GM18511 (cell line): ENCODE measurements around the gene FOXR1.
"Not testable (repeated sequence)": the region's sequence is repeated elsewhere in the genome, so short reads cannot be mapped to it uniquely, and the experiment has no call there.

Experiments
- ATAC-seq: cut with Tn5 transposase; IDR thresholded peaks from one replicate; pipeline ENCODE4 v1.9.1; 2021; ENCODE audit warnings: mild to moderate bottlenecking, moderate library complexity; ENCODE audit not compliant: unreplicated experiment

The FOXR1 gene

DNA sequence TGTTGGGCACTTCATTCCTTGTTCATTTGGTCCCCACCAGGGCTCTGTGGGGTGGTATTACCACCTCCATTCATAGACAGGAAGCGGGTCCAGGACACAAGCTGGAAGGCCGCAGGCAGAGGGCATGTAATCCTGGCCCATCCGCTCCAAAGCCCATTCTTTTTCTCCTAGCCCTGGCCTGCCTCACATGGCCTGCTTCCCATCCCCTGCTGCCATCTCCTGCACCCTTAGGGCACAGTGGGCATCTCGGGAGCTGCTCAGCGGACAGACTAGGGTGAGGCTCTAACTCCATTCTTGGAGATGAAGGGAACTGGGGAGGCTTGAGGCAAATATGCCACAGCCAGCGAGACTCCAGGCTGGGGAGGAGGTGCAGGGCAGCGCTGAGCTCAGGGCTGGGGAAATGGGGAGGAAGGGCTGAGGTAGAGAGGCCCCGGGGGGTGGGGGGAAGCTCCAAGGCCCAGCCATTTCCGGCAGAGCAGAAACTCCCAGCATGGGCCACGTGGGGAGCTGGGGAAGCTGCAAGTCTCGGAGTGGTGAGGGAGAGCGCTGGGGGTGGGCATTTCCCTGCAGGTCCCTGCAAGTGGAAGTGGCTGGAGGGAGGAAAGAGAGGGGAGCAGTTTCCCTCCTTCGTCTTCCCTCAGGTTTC lies 31.5 kb upstream of the FOXR1 start:
- no peak for ATAC-seq

DNA sequence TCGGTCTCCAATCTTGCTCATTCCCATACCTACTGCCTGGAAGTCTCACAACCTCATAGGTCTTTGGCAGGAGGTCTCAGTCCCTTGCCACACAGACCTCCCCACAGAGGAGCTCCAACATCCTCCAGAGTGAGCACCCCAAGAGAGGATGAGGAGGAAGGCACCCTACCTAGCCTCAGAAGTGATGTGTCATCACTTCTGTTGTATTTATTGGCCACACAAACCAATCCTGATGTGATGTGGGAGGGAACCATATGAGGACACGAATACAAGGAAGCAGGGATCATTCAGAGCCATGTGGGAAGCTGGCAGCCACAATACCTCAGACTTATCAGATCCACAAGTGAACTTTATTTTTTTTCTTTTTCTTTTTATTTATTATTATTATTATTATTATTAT lies 24.5 kb upstream of the FOXR1 start:
- no peak for ATAC-seq

GRCh38 chr11:118948000-118948399 lies 23.6 kb upstream of the FOXR1 start:
- ATAC-seq: no peak

GRCh38 chr11:118953265-118953664 lies 18.3 kb upstream of the FOXR1 start:
- no peak for ATAC-seq

- ATAC-seq: not testable (repeated sequence)
Observed at GRCh38 chr11:118953976-118954375, 17.6 kb upstream of the FOXR1 start.

GRCh38 chr11:118956094-118956846 lies 15.3 kb upstream of the FOXR1 start, which contains the start of gene UPK2:
TSS of gene UPK2 (plus strand) at chr11:118956298. CDS start at chr11:118956351, 53 bp downstream.
- ATAC-seq: peak; percentile 72

GRCh38 chr11:118956847-118957469 lies 14.6 kb upstream of the FOXR1 start:
- ATAC-seq: no peak

GRCh38 chr11:118957549-118957948 lies 14.0 kb upstream of the FOXR1 start:
- no peak for ATAC-seq

DNA sequence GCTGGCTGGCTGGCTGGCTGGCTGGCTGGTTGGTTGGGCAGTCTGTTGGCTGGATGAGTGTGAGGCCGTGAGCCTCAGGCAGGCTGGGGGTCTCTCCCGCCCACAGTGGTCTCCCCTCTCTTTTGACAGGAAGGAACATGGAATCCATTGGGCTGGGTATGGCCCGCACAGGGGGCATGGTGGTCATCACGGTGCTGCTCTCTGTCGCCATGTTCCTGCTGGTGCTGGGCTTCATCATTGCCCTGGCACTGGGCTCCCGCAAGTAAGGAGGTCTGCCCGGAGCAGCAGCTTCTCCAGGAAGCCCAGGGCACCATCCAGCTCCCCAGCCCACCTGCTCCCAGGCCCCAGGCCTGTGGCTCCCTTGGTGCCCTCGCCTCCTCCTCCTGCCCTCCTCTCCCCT lies 13.6 kb upstream of the FOXR1 start:
- no peak for ATAC-seq

DNA sequence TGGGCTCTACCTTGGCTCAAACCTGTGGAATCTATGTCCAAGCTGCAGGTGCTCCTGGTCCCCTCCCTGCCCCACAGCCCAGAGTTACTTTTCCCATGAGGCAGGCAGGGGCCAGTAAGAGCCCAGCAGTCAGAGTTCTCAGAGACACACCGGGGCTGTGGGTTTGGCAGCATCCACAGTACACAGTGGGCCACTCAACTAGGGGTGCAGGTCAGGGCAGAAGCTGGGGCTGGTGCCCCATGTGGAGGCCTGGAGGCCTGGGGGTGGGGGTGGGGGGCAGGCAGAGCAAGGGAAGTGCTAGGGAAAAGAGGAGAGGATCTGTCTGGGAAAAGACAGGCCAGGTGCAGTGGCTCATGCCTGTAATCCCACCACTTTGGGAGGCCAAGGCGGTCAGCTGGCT lies 13.0 kb upstream of the FOXR1 start:
- no peak for ATAC-seq

GRCh38 chr11:118961189-118961588 lies 10.4 kb upstream of the FOXR1 start:
- no peak for ATAC-seq

GRCh38 chr11:118961591-118961990 lies 10.0 kb upstream of the FOXR1 start:
- ATAC-seq: no peak

DNA sequence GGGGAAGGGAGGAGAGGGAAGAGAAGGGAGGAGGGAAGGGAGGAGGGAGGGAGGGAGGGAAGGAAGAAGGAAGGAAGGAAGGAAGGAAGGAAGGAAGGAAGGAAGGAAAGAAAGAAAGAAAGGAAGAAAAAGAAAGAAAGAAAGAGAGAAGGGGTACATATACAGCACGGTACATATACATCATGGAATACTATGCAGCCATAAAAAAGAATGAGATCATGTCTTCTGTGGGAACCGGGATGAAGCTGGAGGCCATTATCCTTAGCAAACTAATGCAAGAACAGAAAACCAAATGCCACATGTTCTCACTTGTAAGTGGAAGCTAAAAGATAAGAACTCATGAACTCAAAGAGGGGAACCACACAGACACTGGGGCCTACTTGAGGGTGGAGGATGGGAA lies 2.1 kb upstream of the FOXR1 start:
- ATAC-seq: not testable (repeated sequence)

GRCh38 chr11:118973985-118974384 lies 2.4 kb downstream of the FOXR1 start:
- no peak for ATAC-seq

- ATAC-seq: no peak
Observed at GRCh38 chr11:118975771-118976709, 4.5 kb downstream of the FOXR1 start.

DNA sequence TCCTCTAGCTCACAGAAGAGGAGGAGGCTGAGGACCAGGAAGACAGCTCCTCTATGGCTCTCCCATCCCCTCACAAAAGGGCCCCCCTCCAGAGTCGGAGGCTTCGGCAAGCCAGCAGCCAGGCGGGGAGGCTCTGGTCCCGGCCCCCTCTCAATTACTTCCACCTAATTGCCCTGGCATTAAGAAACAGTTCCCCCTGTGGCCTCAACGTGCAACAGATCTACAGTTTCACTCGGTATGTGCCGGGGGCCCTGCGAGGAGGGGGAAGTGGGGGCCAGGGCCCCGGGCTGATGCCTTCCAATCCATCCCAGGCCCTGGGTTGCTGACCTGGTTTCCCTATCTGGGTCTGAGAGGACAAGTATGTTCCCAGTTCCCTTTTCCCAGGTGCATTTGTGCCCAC lies 7.9 kb downstream of the FOXR1 start:
- ATAC-seq: no peak

DNA sequence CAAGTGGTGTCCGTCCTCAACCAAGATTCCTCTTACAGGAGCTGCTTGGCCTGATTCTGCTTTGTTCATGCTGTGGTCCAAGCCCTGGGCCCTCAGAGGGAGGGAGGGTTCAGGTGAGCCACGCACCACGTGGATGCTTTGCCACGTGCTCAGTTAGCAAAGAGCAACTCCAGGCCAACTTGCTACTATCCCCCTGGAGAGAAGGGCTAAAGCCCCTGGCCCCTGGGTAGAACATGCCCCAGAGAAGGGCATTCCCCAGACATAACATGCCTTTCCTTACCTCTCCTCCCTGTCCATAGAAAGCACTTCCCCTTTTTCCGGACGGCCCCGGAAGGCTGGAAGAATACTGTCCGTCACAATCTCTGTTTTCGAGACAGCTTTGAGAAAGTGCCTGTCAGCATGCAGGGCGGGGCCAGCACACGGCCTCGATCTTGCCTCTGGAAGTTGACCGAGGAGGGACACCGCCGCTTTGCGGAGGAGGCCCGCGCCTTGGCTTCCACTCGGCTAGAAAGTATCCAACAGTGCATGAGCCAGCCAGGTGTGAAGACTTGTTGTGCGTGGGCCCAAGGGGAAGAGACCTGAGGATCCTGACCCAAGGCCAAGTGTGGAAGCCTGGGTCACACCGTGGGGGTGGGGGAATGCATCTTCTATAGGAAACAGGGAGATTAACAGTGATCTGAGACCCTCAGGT lies 8.8 kb downstream of the FOXR1 start:
- ATAC-seq: no peak

DNA sequence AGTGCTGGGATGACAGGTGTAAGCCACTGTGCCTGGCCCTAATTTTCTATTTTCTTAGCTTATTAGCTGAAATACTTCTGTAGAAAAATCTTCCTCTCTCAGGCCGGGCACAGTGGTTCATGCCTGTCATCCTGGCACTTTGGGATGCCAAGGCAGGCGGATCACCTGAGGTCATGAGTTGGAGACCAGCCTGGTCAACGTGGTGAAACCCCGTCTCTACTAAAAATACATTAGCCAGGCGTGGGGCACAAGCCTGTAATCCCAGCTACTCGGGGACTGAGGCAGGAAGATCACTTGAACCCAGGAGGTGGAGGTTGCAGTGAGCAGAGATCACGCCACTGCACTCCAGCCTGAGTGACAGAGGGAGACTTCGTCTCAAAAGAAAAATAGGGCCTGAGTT lies 12.8 kb downstream of the FOXR1 start:
- ATAC-seq: not testable (repeated sequence)

GRCh38 chr11:118984825-118985224 lies 13.3 kb downstream of the FOXR1 start:
- ATAC-seq: no peak

GRCh38 chr11:118988280-118988679 lies 16.7 kb downstream of the FOXR1 start:
- no peak for ATAC-seq
